Peyer's patch (tissue), 4 donors: ENCODE measurements around the gene CCDC157. TPM values are rescaled to one million over a fixed set of nuclear protein-coding genes. Genes with fewer than 3 reads are reported as not detected.

Experiments
- DNase-seq, 3 donors: peaks; one replicate each; pipeline ENCODE4 v3.0.0-alpha.2; 2017 to 2019
- H3K27ac ChIP-seq, 4 donors: fragments of 200-600 bp; sonication (generic); one replicate each; pipeline ENCODE4 v1.5.1; 2016 to 2019
- H3K27me3 ChIP-seq, 2 donors: fragments of 200-600 bp; sonication (generic); one replicate each; pipeline ENCODE4 v1.5.1; 2019
- H3K36me3 ChIP-seq, 3 donors: fragments of 200-600 bp; sonication (generic); one replicate each; pipeline ENCODE4 v1.5.1; 2016 to 2019
- H3K4me1 ChIP-seq, 4 donors: fragments of 200-600 bp; sonication (generic); one replicate each; pipeline ENCODE4 v1.5.1; 2016 to 2019
- H3K4me3 ChIP-seq, 4 donors: fragments of 200-600 bp; sonication (generic); 1 replicate in 3 of 4; 2 replicates in 1 of 4; pipeline ENCODE4 v1.5.1; 2016 to 2019; ENCODE audit warnings: mild to moderate bottlenecking in 1 of 4
- H3K9me3 ChIP-seq, 4 donors: fragments of 200-600 bp; sonication (generic); one replicate each; pipeline ENCODE4 v1.5.1; 2016 to 2019; ENCODE audit warnings: mild to moderate bottlenecking in 1 of 4
- CTCF ChIP-seq, 6 experiments: fragments of 450-650 bp in 4 of 6; fragments of 200-600 bp in 2 of 6; sonication (generic) in 1 of 6; IDR thresholded peaks; one replicate each; pipeline ENCODE4 v1.5.1; 2017 to 2019; ENCODE audit warnings: antibody characterized with exemption in 6 of 6, mild to moderate bottlenecking in 3 of 6, moderate library complexity in 1 of 6
- POLR2A ChIP-seq, 2 donors: fragments of 450-650 bp; IDR thresholded peaks; one replicate each; pipeline ENCODE4 v1.5.1; 2017; ENCODE audit warnings: antibody characterized with exemption in 2 of 2, mild to moderate bottlenecking in 2 of 2, moderate library complexity in 2 of 2
- total RNA-seq, 4 donors: library from RNA; depleted of rRNA; stranded (reverse); fragments of >200 nt; gene quantifications; one replicate each; pipeline ENCODE4 v1.1.0, GENCODE V29; 2016

Gene CCDC157
- total RNA-seq, 4 donors from 2014 or later, result 3.5 to 8.8 (median 6.9) TPM

DNA sequence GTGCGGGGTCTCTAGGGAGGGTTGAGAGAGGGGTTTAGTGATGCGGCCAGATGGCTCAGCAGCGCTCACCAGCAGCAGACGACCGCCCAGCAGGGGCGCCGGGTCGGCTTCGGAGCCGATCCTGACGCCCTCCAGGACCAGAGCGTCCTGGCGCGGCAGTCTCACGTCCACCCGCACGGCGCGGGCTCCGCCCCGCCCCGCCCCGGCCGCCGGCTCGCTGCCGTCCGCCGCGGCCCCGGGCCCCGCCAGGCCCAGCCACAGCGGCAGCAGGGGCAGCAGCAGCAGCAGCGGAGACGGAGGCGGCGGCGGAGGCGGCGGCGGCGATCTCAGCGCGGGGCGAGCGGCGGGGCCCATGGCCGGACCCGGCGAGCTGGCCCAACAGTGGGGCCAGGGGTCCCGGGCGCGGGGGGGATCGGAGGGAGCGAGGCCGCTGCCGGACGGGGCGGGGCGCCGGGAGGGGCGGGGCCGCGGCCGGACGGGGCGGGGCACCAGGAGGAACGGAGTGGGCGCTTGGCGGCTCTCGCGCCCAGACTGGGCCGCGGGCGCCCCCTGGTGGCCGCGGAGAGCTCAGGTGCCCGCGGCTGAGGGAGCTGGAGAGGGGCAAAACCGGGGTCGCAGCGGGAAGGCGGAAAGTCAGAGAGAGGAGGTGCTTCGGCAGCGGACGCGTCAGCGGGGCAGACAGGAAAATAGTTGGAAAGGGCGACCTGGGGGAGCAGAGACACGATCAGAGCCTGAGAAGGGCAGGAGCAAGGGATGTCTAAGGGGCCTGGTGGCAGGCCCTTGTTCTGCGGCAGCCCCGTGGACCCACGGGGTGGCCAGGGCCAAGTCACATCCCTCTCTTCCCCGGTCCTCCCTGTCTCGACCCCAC, 30.4 kb downstream of the CCDC157 start, which contains the start of gene RNF215:
RNF215 (minus strand) TSS at position 452 of the 868 bp plus-strand sequence; CDS start at position 354, 98 bp downstream.
- TF ChIP-seq CTCF (IDR thresholded peaks at IDR 0.05), result peak; percentile 89 to 95 (median 92)
- TF ChIP-seq POLR2A (IDR thresholded peaks at IDR 0.05), result no peak
- no peaks in the 10 kb centered on the region for H3K27me3 ChIP-seq
- no peaks in the 10 kb centered on the region for H3K9me3 ChIP-seq
- H3K4me3 ChIP-seq, result peak within 1 kb of the TSS; percentile 44 to 96 (median 61)
- peaks cover 0 to 13% (median 3%) of the 10 kb centered on the region in 4 donors for H3K4me1 ChIP-seq
- H3K36me3 ChIP-seq, result no peaks in the 10 kb centered on the region
- peak; percentile 77 to 91 (median 91) for DNase-seq
- peak within 1 kb of the TSS; percentile 55 to 89 (median 68) for H3K27ac ChIP-seq

GRCh38 chr22:30390974-30391691, 34.3 kb downstream of the CCDC157 start:
- Histone ChIP-seq H3K27ac (no peak overlapping the region), H3K4me1 (peaks cover 0 to 12% (median 3%) of the 10 kb centered on the region in 4 donors), H3K4me3 (no peak overlapping the region), H3K9me3 (no peaks in the 10 kb centered on the region), H3K36me3 (no peaks in the 10 kb centered on the region), H3K27me3 (no peaks in the 10 kb centered on the region)
- TF ChIP-seq POLR2A (IDR thresholded peaks at IDR 0.05) (no peak), CTCF (IDR thresholded peaks at IDR 0.05) (peak; percentile 75 to 95 (median 90))
- peak; percentile 82 to 92 (median 83) for DNase-seq

GRCh38 chr22:30392661-30393321, 36.0 kb downstream of the CCDC157 start:
- no peak overlapping the region for H3K4me3 ChIP-seq
- no peak overlapping the region for H3K27ac ChIP-seq
- TF ChIP-seq POLR2A (IDR thresholded peaks at IDR 0.05) (no peak), CTCF (IDR thresholded peaks at IDR 0.05) (no peak)
- H3K4me1 ChIP-seq, result peaks cover 0 to 16% (median 10%) of the 10 kb centered on the region in 4 donors
- no peaks in the 10 kb centered on the region for H3K9me3 ChIP-seq
- H3K27me3 ChIP-seq, result no peaks in the 10 kb centered on the region
- no peaks in the 10 kb centered on the region for H3K36me3 ChIP-seq
- no peak for DNase-seq

DNA sequence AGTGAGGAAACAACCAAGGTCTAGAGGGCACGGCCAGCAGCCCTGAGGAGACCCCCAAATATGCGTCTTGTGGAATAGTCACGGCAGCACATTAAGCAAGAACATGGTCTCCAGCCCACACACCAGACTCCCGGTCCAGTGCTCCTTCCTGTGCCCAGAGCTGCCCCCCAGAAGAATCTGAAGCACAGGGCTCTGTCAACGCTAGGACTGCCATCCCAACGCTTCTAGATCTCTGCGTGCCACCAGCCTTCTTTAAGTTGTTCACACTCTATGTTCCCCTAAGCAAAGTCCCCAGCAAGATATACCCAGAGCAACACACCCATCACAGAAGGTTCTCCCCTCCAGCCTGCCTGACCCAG, 36.5 kb downstream of the CCDC157 start:
- DNase-seq, result no peak
- Histone ChIP-seq H3K4me3 (no peak overlapping the region), H3K9me3 (no peaks in the 10 kb centered on the region), H3K27ac (no peak overlapping the region), H3K36me3 (no peaks in the 10 kb centered on the region), H3K27me3 (no peaks in the 10 kb centered on the region), H3K4me1 (peaks cover 0 to 21% (median 10%) of the 10 kb centered on the region in 4 donors)
- no peak for TF ChIP-seq POLR2A (IDR thresholded peaks at IDR 0.05)
- no peak for TF ChIP-seq CTCF (IDR thresholded peaks at IDR 0.05)

DNA sequence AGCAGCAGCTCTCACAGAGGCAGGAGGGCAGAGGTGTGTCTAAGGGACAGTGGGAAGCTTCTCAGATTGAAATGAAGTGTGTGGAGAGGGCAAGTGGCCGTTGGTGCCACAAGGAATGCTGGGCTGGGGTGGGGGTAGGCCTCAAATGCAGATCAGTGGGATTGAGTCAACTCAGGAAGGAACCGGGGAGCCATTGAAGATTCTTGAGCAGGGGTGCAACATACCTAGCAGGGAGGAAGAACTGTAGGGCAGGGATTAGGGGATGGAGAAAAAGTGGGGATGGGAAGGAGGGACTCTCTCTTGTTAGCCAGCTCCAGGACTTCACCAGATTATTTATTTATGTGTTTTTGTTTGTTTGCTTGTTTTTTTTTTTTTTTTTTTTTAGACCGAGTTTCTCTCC, 37.1 kb downstream of the CCDC157 start:
- no peak overlapping the region for H3K27ac ChIP-seq
- no peaks in the 10 kb centered on the region for H3K9me3 ChIP-seq
- no peaks in the 10 kb centered on the region for H3K36me3 ChIP-seq
- no peaks in the 10 kb centered on the region for H3K27me3 ChIP-seq
- DNase-seq, result no peak
- H3K4me3 ChIP-seq, result no peak overlapping the region
- no peak for TF ChIP-seq CTCF (IDR thresholded peaks at IDR 0.05)
- TF ChIP-seq POLR2A (IDR thresholded peaks at IDR 0.05), result no peak
- H3K4me1 ChIP-seq, result peaks cover 0 to 26% (median 10%) of the 10 kb centered on the region in 4 donors
